Measurements from ENCODE around the gene HMCN1.

Gene HMCN1

GRCh38 chr1:185803241-185803640 is 69.0 kb downstream of the HMCN1 start:
- no peak for DNase-seq

GRCh38 chr1:185804206-185804605 is 70.0 kb downstream of the HMCN1 start:
- no peak for DNase-seq

- no peak for DNase-seq
Measured at GRCh38 chr1:185804608-185805007, 70.4 kb downstream of the HMCN1 start.

- DNase-seq: no peak
Measured at GRCh38 chr1:185807275-185807674, 73.1 kb downstream of the HMCN1 start.

- no peak for DNase-seq
Measured at GRCh38 chr1:185808631-185809030, 74.4 kb downstream of the HMCN1 start.

GRCh38 chr1:185811073-185811709 is 77.0 kb downstream of the HMCN1 start:
- DNase-seq: no peak

GRCh38 chr1:185812934-185813333 is 78.7 kb downstream of the HMCN1 start:
- no peak for DNase-seq

GRCh38 chr1:185813401-185813979 is 79.3 kb downstream of the HMCN1 start:
- DNase-seq: no peak

GRCh38 chr1:185816460-185816859 is 82.3 kb downstream of the HMCN1 start:
- no peak for DNase-seq

GRCh38 chr1:185819798-185820197 is 85.6 kb downstream of the HMCN1 start:
- DNase-seq: no peak

GRCh38 chr1:185821612-185822385 is 87.6 kb downstream of the HMCN1 start:
- DNase-seq: no peak

GRCh38 chr1:185823467-185823866 is 89.3 kb downstream of the HMCN1 start:
- no peak for DNase-seq

- no peak for DNase-seq
Measured at GRCh38 chr1:185824106-185824505, 89.9 kb downstream of the HMCN1 start.

- no peak for DNase-seq
Measured at GRCh38 chr1:185825556-185825955, 91.4 kb downstream of the HMCN1 start.

- DNase-seq: no peak
Measured at GRCh38 chr1:185834371-185834905, 100.2 kb downstream of the HMCN1 start.

- no peak for DNase-seq
Measured at GRCh38 chr1:185835191-185835590, 101.0 kb downstream of the HMCN1 start.

- no peak for DNase-seq
Measured at GRCh38 chr1:185837711-185838110, 103.5 kb downstream of the HMCN1 start.

- no peak for DNase-seq
Measured at GRCh38 chr1:185838111-185838510, 103.9 kb downstream of the HMCN1 start.

GRCh38 chr1:185840880-185841279 is 106.7 kb downstream of the HMCN1 start:
- DNase-seq: no peak

- DNase-seq: no peak
Measured at GRCh38 chr1:185843297-185843869, 109.2 kb downstream of the HMCN1 start.

GRCh38 chr1:185843986-185844385 is 109.8 kb downstream of the HMCN1 start:
- DNase-seq: no peak

Data from nucleus accumbens (tissue), 56 donors.